Endothelial cell (in vitro differentiated cells): ENCODE results near the gene DUSP9. TPM values are rescaled to one million over a fixed set of nuclear protein-coding genes. Genes with fewer than 3 reads are reported as not detected.

Source experiments
- DNase-seq: peaks from one replicate; pipeline ENCODE4 v3.0.0; 2021; ENCODE audit warnings: low spot score
- H3K27ac Mint-ChIP-seq: one replicate; pipeline ENCODE4 v1.8.0; 2021; ENCODE audit warnings: mixed read lengths, inconsistent platforms; ENCODE audit not compliant: unreplicated experiment
- H3K27me3 Mint-ChIP-seq: one replicate; pipeline ENCODE4 v1.8.0; 2021; ENCODE audit warnings: mild to moderate bottlenecking, moderate library complexity, mixed read lengths, inconsistent platforms; ENCODE audit not compliant: unreplicated experiment
- H3K36me3 Mint-ChIP-seq: one replicate; pipeline ENCODE4 v1.8.0; 2021; ENCODE audit warnings: mild to moderate bottlenecking, low read depth, mixed read lengths, inconsistent platforms; ENCODE audit not compliant: unreplicated experiment
- H3K4me1 Mint-ChIP-seq: one replicate; pipeline ENCODE4 v1.8.0; 2021; ENCODE audit warnings: mild to moderate bottlenecking, mixed read lengths, inconsistent platforms; ENCODE audit not compliant: unreplicated experiment
- H3K4me3 Mint-ChIP-seq: one replicate; pipeline ENCODE4 v1.8.0; 2021; ENCODE audit warnings: mild to moderate bottlenecking, mixed read lengths, inconsistent platforms; ENCODE audit not compliant: unreplicated experiment
- H3K9me3 Mint-ChIP-seq: one replicate; pipeline ENCODE4 v1.8.0; 2021; ENCODE audit warnings: mixed read lengths, inconsistent platforms; ENCODE audit not compliant: unreplicated experiment
- total RNA-seq: library from RNA; stranded (reverse); fragmentation: NEBNext Ultra II Directional; extraction: Animal tissue kit (Norgen Biotek cat#: 25700); gene quantifications from one replicate; pipeline ENCODE4 v1.2.1, GENCODE V29; 2021; ENCODE audit not compliant: unreplicated experiment
- TF ChIP-seq, protein P1 (sequence below): fragments of 200-600 bp; sonication (generic); IDR thresholded peaks from one replicate; pipeline ENCODE4 v1.5.0; 2021; ENCODE audit warnings: antibody characterized with exemption; ENCODE audit not compliant: unreplicated experiment

Gene DUSP9
- total RNA-seq, 1 donor from 2014 or later = not detected

DNA sequence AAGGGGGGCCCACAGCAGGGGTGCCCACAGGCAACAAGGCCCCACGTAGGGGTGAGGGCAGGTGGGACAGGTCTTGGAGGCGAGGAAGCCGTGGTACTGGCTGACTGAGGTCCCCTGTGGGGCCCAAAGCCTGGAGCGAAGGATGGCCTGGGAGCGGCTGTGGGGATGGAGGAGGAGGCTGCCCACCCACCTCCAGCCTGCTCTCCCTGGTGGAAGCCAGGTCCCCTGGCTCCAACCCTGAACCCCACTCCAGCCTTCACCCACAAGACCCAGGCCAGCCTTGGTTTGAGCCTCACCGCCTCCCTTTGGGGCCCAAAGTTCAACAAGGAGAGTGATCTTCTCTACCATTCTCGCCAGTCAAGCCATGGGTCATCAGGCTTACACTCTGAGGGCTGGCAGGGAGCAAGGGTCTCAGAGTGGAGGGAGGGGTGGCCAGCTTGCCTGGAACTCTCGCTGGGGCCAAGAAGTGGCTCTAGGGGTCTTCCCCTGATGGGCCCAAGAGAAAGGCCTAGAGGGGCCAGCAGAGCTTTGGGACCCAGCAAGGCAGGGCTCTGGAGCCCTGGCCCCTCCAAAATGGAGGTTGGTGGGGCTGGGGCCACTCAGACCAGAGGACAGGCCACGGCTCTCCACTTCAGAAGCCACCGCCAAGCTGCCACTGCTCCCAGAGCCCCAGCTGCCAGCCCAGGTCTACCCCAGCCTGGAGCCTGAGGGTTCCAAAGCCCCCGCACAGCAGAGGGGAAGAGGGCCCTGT is 21.6 kb downstream of the DUSP9 start:
- TF ChIP-seq, protein P1, sequence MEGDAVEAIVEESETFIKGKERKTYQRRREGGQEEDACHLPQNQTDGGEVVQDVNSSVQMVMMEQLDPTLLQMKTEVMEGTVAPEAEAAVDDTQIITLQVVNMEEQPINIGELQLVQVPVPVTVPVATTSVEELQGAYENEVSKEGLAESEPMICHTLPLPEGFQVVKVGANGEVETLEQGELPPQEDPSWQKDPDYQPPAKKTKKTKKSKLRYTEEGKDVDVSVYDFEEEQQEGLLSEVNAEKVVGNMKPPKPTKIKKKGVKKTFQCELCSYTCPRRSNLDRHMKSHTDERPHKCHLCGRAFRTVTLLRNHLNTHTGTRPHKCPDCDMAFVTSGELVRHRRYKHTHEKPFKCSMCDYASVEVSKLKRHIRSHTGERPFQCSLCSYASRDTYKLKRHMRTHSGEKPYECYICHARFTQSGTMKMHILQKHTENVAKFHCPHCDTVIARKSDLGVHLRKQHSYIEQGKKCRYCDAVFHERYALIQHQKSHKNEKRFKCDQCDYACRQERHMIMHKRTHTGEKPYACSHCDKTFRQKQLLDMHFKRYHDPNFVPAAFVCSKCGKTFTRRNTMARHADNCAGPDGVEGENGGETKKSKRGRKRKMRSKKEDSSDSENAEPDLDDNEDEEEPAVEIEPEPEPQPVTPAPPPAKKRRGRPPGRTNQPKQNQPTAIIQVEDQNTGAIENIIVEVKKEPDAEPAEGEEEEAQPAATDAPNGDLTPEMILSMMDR = no peak
- Mint-ChIP-seq H3K27ac (no peak overlapping the region), H3K36me3 (no peaks in the 10 kb centered on the region), H3K27me3 (peaks cover 6% of the 10 kb centered on the region), H3K4me3 (no peak overlapping the region), H3K9me3 (no peaks in the 10 kb centered on the region), H3K4me1 (no peaks in the 10 kb centered on the region)
- DNase-seq = no peak

DNA sequence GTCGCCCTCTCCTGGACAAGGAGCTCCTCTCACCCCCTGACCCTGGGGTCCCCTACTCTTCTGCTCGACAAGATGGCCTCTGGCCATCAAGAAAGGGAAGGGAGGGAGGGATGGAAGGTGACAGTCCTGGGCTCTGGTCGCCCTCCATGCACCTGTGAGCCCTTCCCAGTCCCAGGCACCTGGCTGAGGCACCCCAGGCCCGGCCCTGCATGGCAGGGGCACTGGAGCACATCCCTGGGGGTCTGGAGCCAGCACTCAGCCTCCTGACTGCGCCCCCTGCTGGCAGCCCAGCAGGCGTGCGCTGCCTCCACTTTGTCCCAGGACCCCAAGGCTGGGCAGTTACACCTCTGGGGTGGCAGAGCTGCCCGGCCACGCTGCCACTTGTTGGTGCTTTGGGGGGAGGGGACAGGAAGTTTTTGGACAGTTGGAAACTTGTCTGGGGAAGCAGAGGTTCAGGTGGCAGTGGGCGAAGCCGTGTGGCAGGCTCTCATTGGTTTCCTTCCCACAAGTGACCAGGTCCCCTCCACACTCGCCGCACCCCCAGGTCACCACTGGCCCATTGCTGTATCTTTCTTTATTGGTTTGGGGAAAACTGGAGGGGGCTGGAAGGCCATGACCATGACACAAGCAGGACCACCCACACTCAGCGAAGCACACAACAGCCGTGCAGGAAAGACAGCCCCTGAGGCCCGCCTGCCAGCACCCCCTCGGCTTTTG is 22.3 kb downstream of the DUSP9 start:
- peak; percentile 60 for DNase-seq
- TF ChIP-seq, protein P1 = peak; percentile 87
- H3K36me3 Mint-ChIP-seq = no peaks in the 10 kb centered on the region
- H3K27me3 Mint-ChIP-seq = peaks cover 6% of the 10 kb centered on the region
- H3K4me3 Mint-ChIP-seq = no peak overlapping the region
- H3K27ac Mint-ChIP-seq = no peak overlapping the region
- H3K4me1 Mint-ChIP-seq = no peaks in the 10 kb centered on the region
- no peaks in the 10 kb centered on the region for H3K9me3 Mint-ChIP-seq

DNA sequence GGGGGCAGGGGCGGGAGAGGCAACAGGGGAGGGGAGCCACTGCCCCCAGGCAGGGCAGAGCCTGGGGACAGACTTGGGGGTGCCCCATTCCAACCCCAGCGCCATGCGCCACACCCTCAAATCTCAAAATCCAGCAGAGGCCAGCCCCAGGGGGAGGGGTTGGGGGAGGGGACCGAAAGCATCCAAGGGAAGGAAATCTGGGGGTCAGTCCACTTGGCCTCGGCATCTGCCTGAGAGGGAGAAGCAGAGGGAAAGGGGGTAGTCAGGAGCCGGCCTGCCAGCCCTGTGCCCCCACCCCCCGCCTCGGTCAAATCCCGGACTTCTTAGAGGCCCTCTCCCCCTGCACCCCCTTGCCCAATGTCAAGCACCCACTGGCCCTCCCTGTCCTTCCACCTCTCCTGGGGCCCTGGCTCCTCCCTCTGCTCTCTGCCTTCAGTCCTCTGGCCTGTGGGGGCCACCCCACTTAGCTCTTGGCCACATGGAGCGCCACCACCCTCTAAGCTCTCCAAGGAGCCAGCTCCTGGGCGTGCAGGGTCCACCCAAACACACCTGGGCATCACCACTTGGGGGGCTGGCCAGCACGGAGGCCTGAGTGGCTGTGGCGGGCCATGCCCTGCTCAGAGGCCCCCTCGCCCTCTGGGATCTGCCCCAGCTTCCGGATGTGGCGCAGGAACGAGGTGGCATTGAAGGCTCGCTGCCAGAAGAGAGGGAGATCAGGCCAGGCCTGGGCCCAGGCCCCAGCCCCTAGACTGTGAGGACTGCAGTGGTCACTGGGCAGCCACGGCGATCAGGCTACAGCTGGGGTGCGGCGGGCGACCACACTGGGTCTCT is 23.1 kb downstream of the DUSP9 start:
- Mint-ChIP-seq H3K4me1 (no peaks in the 10 kb centered on the region), H3K27me3 (peaks cover 6% of the 10 kb centered on the region), H3K9me3 (no peaks in the 10 kb centered on the region), H3K4me3 (no peak overlapping the region), H3K36me3 (no peaks in the 10 kb centered on the region), H3K27ac (no peak overlapping the region)
- TF ChIP-seq, protein P1 = no peak
- DNase-seq = no peak

DNA sequence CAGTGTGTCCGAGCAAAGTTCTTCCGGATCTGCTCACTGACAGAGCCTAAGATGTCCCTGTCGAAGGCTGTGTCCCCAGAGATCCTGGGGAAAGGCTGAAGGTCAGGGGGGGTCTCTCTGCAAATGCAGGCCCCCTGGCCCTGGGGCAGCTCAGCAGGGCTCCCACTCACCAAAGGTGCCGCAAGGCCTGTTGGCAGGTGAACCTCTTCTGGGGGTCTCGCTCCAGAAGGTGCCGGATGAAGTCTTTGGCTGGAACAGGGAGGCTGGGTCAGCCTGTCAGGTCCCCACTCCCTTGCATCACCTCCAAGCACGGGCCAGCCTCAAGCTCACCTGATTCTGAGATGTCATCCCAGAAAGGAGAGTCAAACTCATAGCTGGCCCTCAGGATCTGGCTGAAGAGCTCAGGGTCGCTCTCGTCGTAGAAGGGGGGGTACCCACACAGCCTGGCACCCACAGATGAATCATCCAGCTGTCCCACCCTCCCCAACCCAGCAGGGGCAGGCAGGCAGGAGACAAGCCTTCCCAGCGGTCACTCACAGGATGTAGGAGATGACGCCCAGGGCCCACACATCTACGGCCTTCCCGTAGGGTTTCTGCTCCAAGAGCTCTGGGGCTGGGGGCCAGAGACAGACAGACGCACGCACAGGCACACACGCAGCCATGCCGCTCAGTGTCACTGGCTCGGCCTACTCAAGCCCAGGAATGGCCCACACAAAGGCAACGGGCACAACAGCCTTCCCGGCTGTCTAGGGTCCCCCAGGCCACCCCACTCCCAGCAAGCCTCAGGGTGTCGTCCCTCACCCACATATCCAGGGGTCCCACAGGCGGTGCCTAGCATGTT is 24.0 kb downstream of the DUSP9 start:
- TF ChIP-seq, protein P1 = no peak
- H3K27ac Mint-ChIP-seq = no peak overlapping the region
- H3K36me3 Mint-ChIP-seq = no peaks in the 10 kb centered on the region
- no peak for DNase-seq
- no peaks in the 10 kb centered on the region for H3K9me3 Mint-ChIP-seq
- H3K4me1 Mint-ChIP-seq = no peaks in the 10 kb centered on the region
- H3K27me3 Mint-ChIP-seq = peaks cover 6% of the 10 kb centered on the region
- no peak overlapping the region for H3K4me3 Mint-ChIP-seq
